ENCODE data around the gene CIP2A.

Gene CIP2A

DNA sequence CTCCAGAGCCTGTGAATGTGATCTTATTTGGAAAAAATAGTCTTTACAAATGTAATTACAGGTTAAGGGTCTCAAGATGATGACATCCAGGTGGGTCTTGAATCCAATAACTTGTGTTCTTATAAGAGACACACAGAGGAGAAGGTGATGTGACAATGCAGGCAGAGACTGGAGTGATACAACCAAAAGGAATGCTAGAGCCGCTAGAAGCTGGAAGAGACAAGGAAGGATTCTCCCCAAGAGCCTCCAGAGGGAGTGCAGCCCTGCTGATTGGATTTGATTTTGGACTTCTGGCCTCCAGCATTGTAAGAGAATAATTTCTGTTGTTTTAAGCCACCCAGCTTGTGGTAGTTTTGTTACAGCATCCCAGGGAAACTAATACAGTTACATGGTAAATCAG, 88.5 kb downstream of the CIP2A start:
- TF ChIP-seq, protein P1, sequence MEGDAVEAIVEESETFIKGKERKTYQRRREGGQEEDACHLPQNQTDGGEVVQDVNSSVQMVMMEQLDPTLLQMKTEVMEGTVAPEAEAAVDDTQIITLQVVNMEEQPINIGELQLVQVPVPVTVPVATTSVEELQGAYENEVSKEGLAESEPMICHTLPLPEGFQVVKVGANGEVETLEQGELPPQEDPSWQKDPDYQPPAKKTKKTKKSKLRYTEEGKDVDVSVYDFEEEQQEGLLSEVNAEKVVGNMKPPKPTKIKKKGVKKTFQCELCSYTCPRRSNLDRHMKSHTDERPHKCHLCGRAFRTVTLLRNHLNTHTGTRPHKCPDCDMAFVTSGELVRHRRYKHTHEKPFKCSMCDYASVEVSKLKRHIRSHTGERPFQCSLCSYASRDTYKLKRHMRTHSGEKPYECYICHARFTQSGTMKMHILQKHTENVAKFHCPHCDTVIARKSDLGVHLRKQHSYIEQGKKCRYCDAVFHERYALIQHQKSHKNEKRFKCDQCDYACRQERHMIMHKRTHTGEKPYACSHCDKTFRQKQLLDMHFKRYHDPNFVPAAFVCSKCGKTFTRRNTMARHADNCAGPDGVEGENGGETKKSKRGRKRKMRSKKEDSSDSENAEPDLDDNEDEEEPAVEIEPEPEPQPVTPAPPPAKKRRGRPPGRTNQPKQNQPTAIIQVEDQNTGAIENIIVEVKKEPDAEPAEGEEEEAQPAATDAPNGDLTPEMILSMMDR (IDR thresholded peaks at IDR 0.05), result no peak
- Histone ChIP-seq H3K4me3 (ENCODE audit: low read depth, low read length) (no peak overlapping the region), H3K9ac (no peak overlapping the region), H3K27me3 (ENCODE audit: control insufficient read depth, insufficient read depth, low read length) (no peaks in the 10 kb centered on the region), H3K36me3 (ENCODE audit: control insufficient read depth, insufficient read depth, low read length) (no peaks in the 10 kb centered on the region), H2AFZ (no peak overlapping the region), H3K79me2 (no peaks in the 10 kb centered on the region), H3K4me1 (no peaks in the 10 kb centered on the region), H3K9me3 (ENCODE audit: control insufficient read depth, low read length) (no peaks in the 10 kb centered on the region), H3K27ac (no peak overlapping the region), H3K4me2 (ENCODE audit: low read length) (no peak overlapping the region)

All from parathyroid adenoma (tissue), 2 donors.